GM19452 (cell line): Measurements from ENCODE around the gene GUCY1A1.

Source experiments
- ATAC-seq: cut with Tn5 transposase; IDR thresholded peaks from one replicate; pipeline ENCODE4 v1.9.1; 2021; ENCODE audit not compliant: unreplicated experiment

Gene GUCY1A1

DNA sequence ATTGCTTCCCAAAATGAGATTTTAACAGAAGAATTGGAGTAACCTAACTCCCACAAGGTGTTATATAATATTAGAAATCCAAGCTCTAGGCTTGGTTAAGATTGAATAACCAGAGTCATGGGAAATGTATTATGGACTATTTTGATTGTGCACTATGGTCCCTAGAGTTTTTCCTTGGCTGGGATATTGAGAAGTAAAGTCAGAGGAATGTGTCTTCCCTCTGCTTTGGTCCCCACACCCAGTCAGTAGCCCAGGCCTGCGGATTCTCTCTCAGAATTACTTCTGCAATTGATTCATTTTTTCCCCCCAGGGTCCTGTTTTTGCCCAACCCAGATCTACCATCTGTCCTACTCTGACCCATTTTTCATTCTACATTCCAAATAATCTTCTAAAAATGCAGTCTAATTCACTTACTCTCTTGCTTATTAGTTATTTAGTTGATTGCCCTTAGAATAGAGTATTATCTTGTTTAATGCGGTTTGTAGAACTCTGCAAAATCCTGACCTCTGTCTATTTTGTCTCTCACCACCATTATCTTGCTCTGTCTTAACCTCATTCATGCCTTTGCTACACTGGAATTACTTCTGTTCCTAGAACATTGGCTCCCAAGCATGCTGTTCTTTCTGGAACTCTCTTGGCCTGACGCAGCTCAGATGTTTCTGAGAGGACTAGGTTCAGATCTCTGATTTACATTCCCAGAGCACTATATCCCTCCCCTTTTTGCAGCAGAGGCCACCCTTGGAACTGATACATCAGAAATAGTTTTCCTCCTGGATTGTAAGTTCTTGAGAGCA, 23.6 kb downstream of the GUCY1A1 start:
- no peak for ATAC-seq

DNA sequence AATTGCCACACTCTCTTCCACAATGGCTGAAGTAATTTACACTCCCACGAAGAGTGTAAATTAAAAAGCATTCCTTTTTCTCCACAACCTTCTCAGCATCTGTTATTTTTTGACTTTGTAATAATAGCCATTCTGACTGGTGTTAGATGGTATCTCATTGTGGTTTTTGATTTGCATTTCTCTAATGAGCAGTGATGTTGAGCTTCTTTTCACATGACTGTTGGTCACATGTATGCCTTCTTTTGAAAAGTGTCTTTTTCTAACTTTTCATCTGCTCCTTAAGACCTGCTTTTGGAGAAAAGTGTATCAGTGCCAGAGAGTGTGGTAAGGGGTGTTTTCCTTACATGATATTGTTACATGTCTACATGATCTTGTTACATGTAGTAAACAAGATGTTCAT, 25.7 kb downstream of the GUCY1A1 start:
- ATAC-seq: no peak

DNA sequence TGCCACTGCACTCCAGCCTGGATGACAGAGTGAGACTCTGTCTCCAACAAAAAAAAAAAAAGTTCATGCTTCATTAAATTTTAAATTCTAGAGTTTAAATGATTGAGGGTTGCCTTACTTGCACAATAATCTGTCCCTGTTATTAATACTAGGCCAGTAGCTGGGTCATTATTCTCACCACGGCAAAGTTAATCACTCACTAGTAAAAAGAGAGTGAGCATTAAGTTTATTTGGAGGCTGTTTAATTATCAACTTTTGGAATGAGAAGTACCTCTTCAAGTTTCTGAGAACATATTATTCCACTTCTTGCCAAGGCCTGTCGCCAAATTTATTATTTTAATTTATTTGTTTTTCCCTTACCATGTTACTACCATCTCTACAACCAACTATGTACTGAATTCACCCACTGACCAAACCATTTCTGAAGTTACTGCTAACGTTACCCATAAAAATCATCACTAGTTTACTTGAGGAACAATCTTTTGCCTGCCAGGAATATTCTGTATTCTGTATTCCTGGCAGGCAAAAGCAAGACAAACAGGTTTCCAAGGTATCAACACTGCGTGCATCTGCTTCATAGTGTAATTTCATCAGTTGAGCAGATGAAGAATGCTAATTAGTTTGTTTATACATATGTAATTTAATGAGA, 26.5 kb downstream of the GUCY1A1 start:
- no peak for ATAC-seq

DNA sequence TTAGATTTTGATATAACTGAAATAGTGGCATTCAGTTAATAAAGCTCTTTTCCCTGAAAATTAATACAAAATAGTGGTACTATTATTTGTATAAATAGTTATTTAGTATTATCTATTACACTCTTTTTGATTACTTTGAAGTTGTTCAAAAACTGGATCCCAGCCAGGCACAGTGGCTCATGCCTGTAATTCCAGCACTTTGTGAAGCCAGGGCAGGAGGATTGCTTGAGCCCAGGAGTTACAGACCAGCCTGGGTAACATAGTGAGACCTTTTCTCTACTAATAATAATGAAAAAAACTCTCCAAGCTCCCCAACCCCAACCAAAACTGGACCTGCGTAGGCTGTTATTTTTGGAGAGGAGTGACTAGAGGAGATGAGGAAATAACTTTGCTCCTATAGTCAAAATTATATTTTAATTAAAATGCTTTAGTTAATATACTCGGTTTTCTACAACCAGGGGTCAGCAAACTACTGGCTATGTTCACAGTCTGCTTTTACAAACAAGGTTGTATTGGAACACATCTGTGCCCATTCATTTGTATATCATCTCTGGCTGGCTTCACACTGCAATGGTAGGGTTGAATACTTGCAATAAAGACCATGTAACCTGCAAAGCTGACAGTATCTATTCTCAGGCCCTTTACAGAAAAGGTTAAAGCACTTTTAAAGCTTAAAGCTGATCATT, 27.6 kb downstream of the GUCY1A1 start:
- no peak for ATAC-seq

GRCh38 chr4:155696226-155696625, 29.6 kb downstream of the GUCY1A1 start:
- ATAC-seq: no peak

- ATAC-seq: no peak
Observed at GRCh38 chr4:155696726-155697125, 30.1 kb downstream of the GUCY1A1 start.

DNA sequence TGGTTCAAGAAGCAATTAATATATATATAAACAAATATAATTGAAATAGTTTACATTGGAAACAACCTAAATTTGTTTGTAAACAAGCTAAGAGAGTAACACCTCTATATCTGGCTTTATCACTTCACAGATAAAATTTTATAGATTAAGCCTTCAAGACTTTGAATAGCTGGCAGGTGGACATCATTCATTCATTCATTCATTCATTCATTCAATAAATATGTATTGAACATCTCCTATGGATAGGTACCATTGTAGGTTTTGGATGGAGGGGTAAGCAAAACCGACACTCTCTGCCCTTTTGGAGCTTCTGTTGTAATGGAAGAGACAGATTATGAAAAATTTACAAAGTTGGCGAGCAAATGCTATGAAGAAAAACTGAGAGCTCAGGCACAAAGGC, 35.2 kb downstream of the GUCY1A1 start:
- ATAC-seq: no peak

DNA sequence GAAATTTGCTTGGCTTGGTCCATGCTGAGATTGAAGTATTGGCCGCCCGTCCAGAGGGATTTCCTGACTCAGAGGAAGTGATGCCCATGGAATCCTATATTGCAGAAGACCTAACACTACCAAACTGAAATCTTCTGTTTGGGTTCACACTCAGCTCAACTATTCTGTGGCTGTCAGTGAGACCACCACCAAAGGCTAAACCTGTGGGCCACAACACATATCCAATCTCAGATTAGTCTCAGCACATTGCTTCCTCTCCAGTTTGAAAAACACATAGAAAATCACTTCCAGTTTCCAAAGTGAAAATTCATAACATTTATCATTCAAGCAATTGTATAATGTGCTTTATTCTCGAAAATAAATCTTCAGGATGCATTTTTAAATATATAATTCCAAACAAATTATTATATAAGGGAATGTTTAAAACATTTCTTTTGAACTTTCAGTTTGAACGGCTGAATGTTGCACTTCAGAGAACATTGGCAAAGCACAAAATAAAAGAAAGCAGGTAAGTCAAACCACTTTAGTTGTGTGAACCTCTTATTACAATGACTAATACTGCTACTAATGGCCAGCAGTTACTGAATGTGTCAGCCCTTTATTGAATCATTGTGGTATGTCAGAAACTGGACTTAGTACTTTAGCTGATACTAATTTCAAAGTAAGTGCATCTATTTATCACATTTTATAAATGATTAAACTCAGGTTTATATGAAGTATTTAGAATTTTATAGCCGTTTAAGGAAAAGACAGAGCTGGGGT, 37.0 kb downstream of the GUCY1A1 start:
- peak; percentile 89 for ATAC-seq

DNA sequence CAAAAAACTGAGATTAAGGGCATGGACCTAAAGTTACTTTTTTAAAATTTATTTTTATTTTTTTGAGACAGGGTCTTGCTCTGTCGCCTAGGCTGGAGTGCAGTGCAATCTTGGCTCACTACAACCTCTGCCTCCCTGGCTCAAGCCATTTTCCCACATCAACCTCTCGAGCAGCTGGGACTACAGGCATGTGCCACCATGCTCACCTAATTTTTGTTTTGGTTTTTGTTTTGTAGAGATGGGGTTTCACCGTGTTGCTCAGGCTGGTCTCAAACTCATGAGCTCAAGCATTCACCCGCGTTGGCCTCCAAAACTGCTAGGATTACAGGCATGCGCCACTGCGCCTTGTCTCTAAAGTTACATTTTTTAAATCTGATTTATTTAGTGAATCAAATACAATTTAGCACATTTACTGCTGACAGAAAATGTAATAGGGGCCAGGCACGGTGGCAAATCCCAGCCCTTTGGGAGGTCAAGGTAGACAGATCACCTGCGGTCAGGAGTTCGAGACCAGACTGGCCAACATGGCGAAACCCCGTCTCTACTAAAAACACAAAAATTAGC, 38.3 kb downstream of the GUCY1A1 start:
- ATAC-seq: no peak

GRCh38 chr4:155705664-155706063, 39.0 kb downstream of the GUCY1A1 start:
- ATAC-seq: no peak

GRCh38 chr4:155706147-155706546, 39.5 kb downstream of the GUCY1A1 start:
- no peak for ATAC-seq

DNA sequence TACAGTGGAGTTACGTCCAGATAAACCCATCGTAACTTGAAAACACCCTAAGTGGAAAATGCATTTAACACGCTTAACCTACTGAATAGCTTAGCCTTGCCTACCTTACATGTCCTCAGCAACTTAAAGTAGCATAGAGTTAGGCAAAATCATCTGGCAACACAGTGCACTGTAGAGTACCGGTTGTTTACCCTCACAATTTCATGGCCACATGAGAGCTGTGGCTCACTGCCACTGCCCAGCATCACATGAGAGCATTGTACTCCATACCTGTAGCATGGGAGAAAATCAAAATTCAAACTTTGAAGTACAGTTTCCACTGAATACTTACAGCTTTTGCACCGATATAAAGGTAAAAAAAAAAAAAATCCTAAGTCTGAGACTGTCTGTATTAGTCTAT, 40.6 kb downstream of the GUCY1A1 start:
- ATAC-seq: no peak

DNA sequence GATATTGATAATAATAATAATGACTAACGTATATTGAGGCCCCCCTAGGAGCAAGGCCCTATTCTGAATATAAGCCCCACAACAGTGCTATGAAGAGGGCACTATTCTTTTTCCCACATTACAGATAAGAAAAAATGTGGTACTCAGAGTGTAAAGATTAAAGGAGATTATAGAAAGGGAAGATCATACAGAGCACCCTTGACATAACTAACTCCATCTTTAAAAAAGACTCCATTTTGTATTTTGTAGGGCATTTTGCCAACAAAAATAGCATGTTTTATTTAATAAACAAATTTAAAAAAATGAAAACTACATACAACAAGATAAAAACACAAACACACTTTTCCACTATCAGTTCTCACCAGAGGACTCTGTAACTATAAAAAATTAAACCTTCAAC, 42.1 kb downstream of the GUCY1A1 start:
- no peak for ATAC-seq

- no peak for ATAC-seq
Observed at GRCh38 chr4:155709918-155710317, 43.3 kb downstream of the GUCY1A1 start.

DNA sequence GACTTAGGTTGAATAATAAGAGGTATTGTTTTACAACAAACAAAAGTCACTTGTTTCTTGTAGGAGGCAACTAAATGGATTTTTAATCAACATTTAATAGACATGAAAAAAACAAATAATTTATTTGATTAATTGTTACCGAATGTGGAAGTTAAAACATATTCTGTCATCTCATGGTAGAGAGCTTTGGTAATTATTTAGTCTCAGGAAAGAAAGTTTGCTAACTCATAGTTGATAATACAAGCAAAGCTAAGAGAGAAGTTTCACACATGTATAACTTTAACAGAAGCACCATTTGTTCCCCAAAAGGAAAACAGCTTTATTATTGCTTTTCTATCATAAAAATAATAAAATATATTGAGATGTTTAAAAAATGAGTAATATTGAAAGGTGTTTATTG, 44.9 kb downstream of the GUCY1A1 start:
- ATAC-seq: no peak

DNA sequence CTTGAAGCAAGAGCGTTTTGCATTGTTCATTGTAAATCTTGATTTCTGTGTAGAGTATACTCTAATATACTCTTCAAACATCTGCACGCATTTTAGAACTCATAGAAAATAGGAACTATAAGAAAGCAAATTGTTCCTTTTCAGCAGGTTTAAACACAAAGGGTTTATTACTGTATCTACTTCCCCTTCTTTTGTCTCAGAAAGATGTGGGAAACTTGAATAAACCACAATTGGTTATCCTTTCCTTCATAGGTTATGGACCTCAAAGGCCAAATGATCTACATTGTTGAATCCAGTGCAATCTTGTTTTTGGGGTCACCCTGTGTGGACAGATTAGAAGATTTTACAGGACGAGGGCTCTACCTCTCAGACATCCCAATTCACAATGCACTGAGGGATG, 46.2 kb downstream of the GUCY1A1 start:
- ATAC-seq: no peak

- ATAC-seq: no peak
Observed at GRCh38 chr4:155713911-155714310, 47.3 kb downstream of the GUCY1A1 start.

DNA sequence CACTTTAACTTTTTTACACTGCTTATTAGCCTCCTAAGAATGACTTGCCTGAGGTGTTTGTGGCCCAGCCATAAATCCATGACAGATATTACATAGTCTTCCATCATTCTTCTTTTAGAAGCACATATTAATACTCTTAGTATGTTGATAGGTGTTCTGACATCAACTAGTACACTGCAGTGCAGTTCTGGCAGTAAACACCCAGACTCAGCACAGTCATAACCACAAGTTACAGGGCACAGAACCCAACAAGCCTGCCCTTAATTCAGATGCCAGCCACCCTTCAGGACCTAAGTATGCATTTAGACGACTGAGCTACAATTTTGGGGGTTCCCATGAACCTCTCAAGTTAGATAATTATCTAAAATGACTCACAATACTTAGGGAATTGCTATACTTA, 55.7 kb downstream of the GUCY1A1 start:
- no peak for ATAC-seq

DNA sequence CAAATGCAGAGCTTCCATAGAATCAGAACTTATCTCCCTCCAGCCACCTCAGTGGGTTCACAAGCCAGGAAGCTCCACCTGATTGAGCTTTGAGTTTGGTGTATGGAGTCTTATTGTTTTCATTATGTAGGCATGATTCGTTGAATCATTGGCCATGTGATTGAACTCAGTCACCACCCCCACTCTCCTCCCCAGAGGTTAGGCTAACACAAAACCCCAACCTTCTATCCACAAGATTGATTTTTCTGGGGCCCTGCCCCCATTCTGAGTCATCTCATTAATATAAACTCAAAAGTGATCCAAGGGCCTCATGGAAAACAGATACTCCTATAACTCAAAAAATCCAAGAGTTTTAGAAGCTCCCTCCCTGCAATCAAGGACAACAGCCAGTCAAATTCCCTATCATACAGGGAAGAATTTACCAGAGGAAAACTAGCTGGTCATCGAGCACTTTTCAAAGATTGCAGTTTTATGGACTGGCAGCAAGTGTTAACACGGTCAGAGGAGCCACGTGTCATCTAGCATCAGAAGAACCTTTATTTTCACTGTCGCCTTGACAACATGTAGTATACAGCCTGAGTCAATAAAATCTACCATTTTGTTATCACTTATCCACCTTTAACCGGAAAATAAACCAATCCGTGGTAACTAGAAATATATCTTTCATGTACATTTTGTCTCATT, 56.3 kb downstream of the GUCY1A1 start:
- no peak for ATAC-seq

DNA sequence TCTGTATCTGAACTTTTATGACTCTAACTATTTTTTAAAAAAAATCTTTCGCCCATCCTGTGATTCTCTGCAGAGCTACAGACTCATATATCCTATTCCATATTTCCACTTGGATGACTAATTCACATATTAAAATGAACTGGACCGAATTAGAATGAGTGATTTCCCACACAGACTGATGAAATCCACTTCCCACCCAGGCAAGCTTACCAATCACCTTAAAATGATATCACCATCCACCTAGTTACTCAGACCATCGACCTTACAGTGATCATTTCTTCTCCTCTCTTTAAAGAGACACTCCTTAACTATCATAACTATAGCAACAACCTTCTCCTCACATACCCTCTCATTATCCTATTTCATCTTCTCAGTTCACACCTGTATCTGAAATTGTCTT, 58.1 kb downstream of the GUCY1A1 start:
- ATAC-seq: no peak

DNA sequence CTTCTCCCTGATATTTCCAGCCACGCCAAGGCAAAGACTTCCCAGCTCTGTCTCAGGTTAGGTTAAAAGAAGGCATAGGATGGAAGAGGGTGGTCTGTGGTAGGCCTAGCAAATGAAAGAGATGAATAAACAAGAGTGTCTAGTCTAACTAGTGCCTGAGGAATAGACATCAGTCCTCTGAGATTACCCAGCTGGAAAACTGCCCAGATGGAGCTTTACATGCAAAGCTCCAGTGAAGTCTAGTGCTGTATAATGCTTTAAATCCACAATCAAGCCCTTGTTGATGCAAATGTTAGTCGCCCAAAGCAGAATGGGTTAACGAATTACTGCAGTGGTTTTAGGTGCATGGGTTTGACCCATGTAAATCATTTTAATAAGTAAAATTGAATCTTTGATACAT, 67.4 kb downstream of the GUCY1A1 start:
- ATAC-seq: no peak
